ENCODE data around the gene OCRL. TPM values are rescaled to one million over a fixed set of nuclear protein-coding genes. Genes with fewer than 3 reads are reported as not detected.

Gene OCRL
- polyA plus RNA-seq, 1 experiment = 29.6 TPM

DNA sequence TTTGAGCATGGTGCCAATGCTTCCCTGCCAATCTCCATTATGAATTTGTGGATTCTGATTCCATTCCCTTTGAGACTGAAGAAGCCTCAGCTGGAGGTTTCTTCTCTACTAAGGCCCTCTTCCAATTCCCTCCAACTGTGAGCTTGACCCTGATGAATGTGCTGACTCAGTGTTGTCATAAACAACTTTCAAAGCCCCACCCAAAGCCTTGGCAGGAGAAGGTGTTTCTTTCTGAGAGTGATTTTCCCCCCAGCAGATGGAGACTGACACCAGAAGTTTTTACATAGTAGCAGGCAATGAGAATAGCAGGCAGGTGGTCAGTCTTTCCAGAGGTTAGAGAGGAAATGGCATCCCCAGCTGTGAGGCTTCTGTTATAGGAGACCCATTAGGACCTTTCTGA, 53.1 kb downstream of the OCRL start:
- H3K9me3 ChIP-seq (ENCODE audit: control insufficient read depth, insufficient read depth, low read length) = no peaks in the 10 kb centered on the region
- POLR2A ChIA-PET = no interaction called here
- DNase-seq (ENCODE audit: low read depth, low spot score) = no peak
- TF ChIP-seq, protein P1, sequence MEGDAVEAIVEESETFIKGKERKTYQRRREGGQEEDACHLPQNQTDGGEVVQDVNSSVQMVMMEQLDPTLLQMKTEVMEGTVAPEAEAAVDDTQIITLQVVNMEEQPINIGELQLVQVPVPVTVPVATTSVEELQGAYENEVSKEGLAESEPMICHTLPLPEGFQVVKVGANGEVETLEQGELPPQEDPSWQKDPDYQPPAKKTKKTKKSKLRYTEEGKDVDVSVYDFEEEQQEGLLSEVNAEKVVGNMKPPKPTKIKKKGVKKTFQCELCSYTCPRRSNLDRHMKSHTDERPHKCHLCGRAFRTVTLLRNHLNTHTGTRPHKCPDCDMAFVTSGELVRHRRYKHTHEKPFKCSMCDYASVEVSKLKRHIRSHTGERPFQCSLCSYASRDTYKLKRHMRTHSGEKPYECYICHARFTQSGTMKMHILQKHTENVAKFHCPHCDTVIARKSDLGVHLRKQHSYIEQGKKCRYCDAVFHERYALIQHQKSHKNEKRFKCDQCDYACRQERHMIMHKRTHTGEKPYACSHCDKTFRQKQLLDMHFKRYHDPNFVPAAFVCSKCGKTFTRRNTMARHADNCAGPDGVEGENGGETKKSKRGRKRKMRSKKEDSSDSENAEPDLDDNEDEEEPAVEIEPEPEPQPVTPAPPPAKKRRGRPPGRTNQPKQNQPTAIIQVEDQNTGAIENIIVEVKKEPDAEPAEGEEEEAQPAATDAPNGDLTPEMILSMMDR (IDR thresholded peaks at IDR 0.05; ENCODE audit: low read depth, low read length) = no peak
- no peaks in the 10 kb centered on the region for H3K27me3 ChIP-seq (ENCODE audit: control insufficient read depth, insufficient read depth, low read length)
- H3K4me3 ChIP-seq (ENCODE audit: low read depth, low read length) = no peak overlapping the region
- CTCF ChIA-PET = interaction anchor here (1.8 to 1.9 kb wide), 2 partner anchors 8 to 11 kb away, joined by 6 to 8 read pairs; no protein-coding TSS in a partner anchor
- peak overlapping the region; percentile 31 for H3K27ac ChIP-seq (ENCODE audit: low read depth, low read length)

DNA sequence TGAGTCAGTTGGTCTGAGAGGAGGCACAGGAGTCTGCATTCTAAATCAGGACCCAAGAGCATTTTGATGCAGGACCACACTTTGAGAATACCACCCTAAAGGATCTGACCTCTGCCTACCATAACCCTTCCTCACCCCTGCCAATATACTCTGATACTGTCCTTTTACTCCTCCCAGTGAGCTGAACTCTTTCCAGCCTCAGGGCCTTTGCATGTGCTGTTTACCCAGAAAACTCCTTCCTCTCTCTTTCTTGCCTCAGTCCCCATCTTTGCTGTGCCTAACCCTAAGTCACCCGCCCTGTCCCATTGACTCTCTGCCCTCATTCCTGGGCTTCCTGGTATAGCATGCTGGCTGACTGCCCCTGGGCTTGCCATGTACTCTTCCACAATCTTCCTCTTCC, 54.7 kb downstream of the OCRL start:
- ChIA-PET POLR2A (no interaction called here), CTCF (interaction anchor here (0.8 to 1.3 kb wide), 2 partner anchors 10 to 55 kb away, joined by 4 to 5 read pairs; partner anchors contain the start of gene OCRL)
- H3K27ac ChIP-seq (ENCODE audit: low read depth, low read length) = no peak overlapping the region
- no peaks in the 10 kb centered on the region for H3K27me3 ChIP-seq (ENCODE audit: control insufficient read depth, insufficient read depth, low read length)
- no peaks in the 10 kb centered on the region for H3K9me3 ChIP-seq (ENCODE audit: control insufficient read depth, insufficient read depth, low read length)
- TF ChIP-seq, protein P1 (IDR thresholded peaks at IDR 0.05; ENCODE audit: low read depth, low read length) = no peak
- no peak for DNase-seq (ENCODE audit: low read depth, low spot score)
- H3K4me3 ChIP-seq (ENCODE audit: low read depth, low read length) = no peak overlapping the region

DNA sequence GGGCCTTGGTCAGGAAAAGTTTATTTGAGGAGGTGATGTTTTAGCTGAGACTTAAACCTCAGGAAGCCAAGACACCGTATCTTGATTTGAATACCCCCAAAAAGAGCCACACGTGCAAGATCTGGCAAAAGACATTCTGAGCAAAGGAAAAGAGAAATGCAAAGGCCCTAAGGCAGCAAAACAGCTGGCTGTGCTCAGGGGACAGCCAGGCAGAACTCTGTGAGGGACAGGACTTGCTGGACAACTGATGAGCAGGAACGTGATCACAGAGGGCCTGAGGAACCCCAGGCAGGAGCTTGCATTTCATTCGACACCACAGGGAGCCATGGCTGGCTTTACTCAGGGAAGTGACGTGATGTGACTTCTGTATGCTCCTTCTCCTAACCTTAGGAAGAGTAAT, 56.0 kb downstream of the OCRL start:
- no peaks in the 10 kb centered on the region for H3K27me3 ChIP-seq (ENCODE audit: control insufficient read depth, insufficient read depth, low read length)
- H3K27ac ChIP-seq (ENCODE audit: low read depth, low read length) = no peak overlapping the region
- no peaks in the 10 kb centered on the region for H3K9me3 ChIP-seq (ENCODE audit: control insufficient read depth, insufficient read depth, low read length)
- TF ChIP-seq, protein P1 (IDR thresholded peaks at IDR 0.05; ENCODE audit: low read depth, low read length) = no peak
- no peak overlapping the region for H3K4me3 ChIP-seq (ENCODE audit: low read depth, low read length)
- POLR2A ChIA-PET = no interaction called here
- no peak for DNase-seq (ENCODE audit: low read depth, low spot score)
- CTCF ChIA-PET = interaction anchor here (0.7 to 1.3 kb wide), 2 partner anchors 9 to 415 kb away, joined by 4 to 5 read pairs; no protein-coding TSS in a partner anchor

DNA sequence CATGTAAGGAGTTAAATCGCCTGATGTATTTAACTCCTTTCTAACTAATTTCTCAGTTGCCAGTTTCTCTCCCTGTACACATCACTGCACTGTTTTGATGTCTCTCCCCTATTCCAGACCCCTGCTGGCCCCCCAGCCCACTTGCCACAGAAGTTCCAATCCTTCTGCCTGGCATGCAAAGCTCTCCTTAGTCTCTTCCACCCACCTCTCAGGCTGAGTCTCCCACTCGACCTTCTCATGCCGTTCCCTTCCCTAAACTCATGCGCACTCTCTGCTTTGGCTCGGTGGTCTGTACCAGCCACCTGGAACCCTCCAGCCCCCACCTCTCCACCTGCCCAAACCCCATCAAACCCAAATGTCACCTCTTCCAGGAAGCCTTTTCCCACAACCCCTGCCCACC, 57.8 kb downstream of the OCRL start:
- CTCF ChIA-PET = no interaction called here

DNA sequence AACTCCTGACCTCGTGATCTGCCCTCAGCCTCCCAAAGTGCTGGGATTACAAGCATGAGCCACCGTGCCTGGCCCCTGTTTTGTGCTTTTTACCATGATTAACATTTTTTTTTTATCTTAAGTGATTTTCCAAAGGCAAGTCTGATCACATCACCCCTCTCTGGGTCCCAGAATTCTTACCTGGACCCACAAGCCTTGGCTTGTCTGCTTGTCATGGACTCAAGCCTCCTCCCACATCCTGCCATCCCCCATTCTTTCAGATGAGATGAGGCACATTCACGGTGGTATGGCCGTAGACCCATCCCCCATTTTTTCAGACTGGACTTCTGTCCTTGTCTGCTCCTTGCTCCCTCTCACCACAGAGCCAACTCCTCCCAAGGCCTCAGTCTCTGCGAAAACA, 59.4 kb downstream of the OCRL start:
- H3K27me3 ChIP-seq (ENCODE audit: control insufficient read depth, insufficient read depth, low read length) = no peaks in the 10 kb centered on the region
- H3K9me3 ChIP-seq (ENCODE audit: control insufficient read depth, insufficient read depth, low read length) = no peaks in the 10 kb centered on the region
- CTCF ChIA-PET = interaction anchor here (1.0 kb wide), 1 partner anchor 461 kb away, joined by 4 read pairs; no protein-coding TSS in a partner anchor
- no peak for DNase-seq (ENCODE audit: low read depth, low spot score)
- H3K27ac ChIP-seq (ENCODE audit: low read depth, low read length) = no peak overlapping the region
- POLR2A ChIA-PET = no interaction called here
- no peak overlapping the region for H3K4me3 ChIP-seq (ENCODE audit: low read depth, low read length)
- TF ChIP-seq, protein P1 (IDR thresholded peaks at IDR 0.05; ENCODE audit: low read depth, low read length) = no peak

More for the DNA sequence above, 57.8 kb downstream of the OCRL start:
- no peak overlapping the region for H3K4me3 ChIP-seq (ENCODE audit: low read depth, low read length)
- no peaks in the 10 kb centered on the region for H3K27me3 ChIP-seq (ENCODE audit: control insufficient read depth, insufficient read depth, low read length)
- POLR2A ChIA-PET = no interaction called here
- no peak overlapping the region for H3K27ac ChIP-seq (ENCODE audit: low read depth, low read length)
- TF ChIP-seq, protein P1 (IDR thresholded peaks at IDR 0.05; ENCODE audit: low read depth, low read length) = no peak
- H3K9me3 ChIP-seq (ENCODE audit: control insufficient read depth, insufficient read depth, low read length) = no peaks in the 10 kb centered on the region
- DNase-seq (ENCODE audit: low read depth, low spot score) = no peak
